ENCODE results near the gene MGST2. TPM values are rescaled to one million over a fixed set of nuclear protein-coding genes. Genes with fewer than 3 reads are reported as not detected.

Gene MGST2
- total and polyA plus RNA-seq, 10 of the 15 experiments (the other 5 are each of a cell fraction or from before 2014, with no cell fraction given), result 19.0 to 50.1 (median 30.6) TPM

DNA sequence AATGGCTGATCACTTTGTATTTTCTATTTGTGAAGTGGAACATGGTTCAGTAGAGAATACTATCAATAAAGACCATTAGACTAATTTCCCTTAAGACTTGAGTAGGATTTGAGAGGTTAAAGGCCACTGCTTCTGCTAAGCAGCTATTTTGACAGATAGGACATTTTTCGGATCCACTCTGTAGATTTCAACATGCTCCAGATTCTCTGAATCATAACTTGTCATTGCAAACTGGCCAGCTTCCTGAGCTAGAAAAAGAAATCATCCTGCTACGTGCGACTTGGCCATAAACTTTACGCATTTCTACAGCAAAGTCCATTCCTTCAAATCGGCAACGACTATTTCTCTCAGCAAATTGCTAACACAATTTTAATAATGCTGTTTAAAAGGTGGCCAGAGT lies 55.2 kb downstream of the MGST2 start:
- intact Hi-C loops (cut with micrococcal nuclease; ENCODE audit: unreplicated experiment), result no loop called here
- no TSS peak for BruUV-seq (replicated peaks)

More for the DNA sequence above, 55.2 kb downstream of the MGST2 start:
- ChIA-PET POLR2A (no interaction called here), SMC1A (ENCODE audit: uncharacterized antibody, unreplicated experiment) (no interaction called here), CTCF (interaction anchor here (0.5 kb wide), 1 partner anchor 64 kb away, joined by 3 read pairs; no protein-coding TSS in a partner anchor), RAD21 (ENCODE audit: unreplicated experiment) (no interaction called here)
- H3K27me3 ChIP-seq (replicated peaks in 1 of 2; ENCODE audit: control insufficient read depth in 2 of 2, insufficient read depth in 2 of 2, low read length in 1 of 2), result no peaks in the 10 kb centered on the region
- H4K20me1 ChIP-seq (ENCODE audit: control insufficient read depth, insufficient read depth), result no peaks in the 10 kb centered on the region
- ATAC-seq (no peak), DNase-seq (ENCODE audit: low read depth, low spot score) (no peak), FAIRE-seq (no peak)
- no peak overlapping the region for H3K27ac ChIP-seq (ENCODE audit: control insufficient read depth, insufficient read depth)
- H3K4me3 ChIP-seq, result no peak overlapping the region
- H3K4me2 ChIP-seq (ENCODE audit: control insufficient read depth, insufficient read depth), result no peak overlapping the region
- H3K36me3 ChIP-seq (ENCODE audit: control insufficient read depth in 2 of 2, insufficient read depth in 2 of 2, low read length in 1 of 2), result no peaks in the 10 kb centered on the region; a peak in 1 of 4 replicates
- no peak overlapping the region for H2AFZ ChIP-seq (ENCODE audit: control insufficient read depth, low read depth, low read length)
- H3K79me2 ChIP-seq (ENCODE audit: control insufficient read depth, insufficient read depth, low read length), result no peaks in the 10 kb centered on the region
- TF ChIP-seq ETV6 (conservative IDR thresholded peaks at IDR 0.05 in 1 of 2, IDR thresholded peaks at IDR 0.05 in 1 of 2; ENCODE audit: borderline replicate concordance in 1 of 2, low read depth in 1 of 2) (no peak), SREBF2 (IDR thresholded peaks at IDR 0.05; ENCODE audit: low read length) (no peak), MTA3 (IDR thresholded peaks at IDR 0.05; ENCODE audit: borderline replicate concordance, low read length) (no peak), ZNF687 (IDR thresholded peaks at IDR 0.05) (no peak), ATF7 (IDR thresholded peaks at IDR 0.05; ENCODE audit: low read depth) (no peak), PML (IDR thresholded peaks at IDR 0.05; ENCODE audit: low read length) (no peak), POLR2AphosphoS2 (IDR thresholded peaks at IDR 0.05; ENCODE audit: low read depth, low read length) (no peak), HDAC2 (IDR thresholded peaks at IDR 0.05) (no peak), RELA (IDR thresholded peaks at IDR 0.05; ENCODE audit: borderline replicate concordance, partially characterized antibody) (no peak)
- TF ChIP-seq, protein P1, sequence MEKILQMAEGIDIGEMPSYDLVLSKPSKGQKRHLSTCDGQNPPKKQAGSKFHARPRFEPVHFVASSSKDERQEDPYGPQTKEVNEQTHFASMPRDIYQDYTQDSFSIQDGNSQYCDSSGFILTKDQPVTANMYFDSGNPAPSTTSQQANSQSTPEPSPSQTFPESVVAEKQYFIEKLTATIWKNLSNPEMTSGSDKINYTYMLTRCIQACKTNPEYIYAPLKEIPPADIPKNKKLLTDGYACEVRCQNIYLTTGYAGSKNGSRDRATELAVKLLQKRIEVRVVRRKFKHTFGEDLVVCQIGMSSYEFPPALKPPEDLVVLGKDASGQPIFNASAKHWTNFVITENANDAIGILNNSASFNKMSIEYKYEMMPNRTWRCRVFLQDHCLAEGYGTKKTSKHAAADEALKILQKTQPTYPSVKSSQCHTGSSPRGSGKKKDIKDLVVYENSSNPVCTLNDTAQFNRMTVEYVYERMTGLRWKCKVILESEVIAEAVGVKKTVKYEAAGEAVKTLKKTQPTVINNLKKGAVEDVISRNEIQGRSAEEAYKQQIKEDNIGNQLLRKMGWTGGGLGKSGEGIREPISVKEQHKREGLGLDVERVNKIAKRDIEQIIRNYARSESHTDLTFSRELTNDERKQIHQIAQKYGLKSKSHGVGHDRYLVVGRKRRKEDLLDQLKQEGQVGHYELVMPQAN (conservative IDR thresholded peaks at IDR 0.05), result no peak
- no peak overlapping the region for H3K9ac ChIP-seq (ENCODE audit: control insufficient read depth, insufficient read depth, low read length)
- H3K9me3 ChIP-seq (replicated peaks; ENCODE audit: control insufficient read depth, insufficient read depth, low read length), result no peaks in the 10 kb centered on the region
- no peaks in the 10 kb centered on the region for H3K4me1 ChIP-seq (ENCODE audit: control insufficient read depth, insufficient read depth, low read length)
- WGBS (ENCODE audit: insufficient coverage, insufficient replicate concordance, low lambda C conversion rate, missing lambda C conversion rate), result 64% methylated on average over 6 of the region's 6 CpGs
- in situ Hi-C loops (cut with MboI), result no loop called here
